Esophagus (tissue), 2 donors: ENCODE measurements around the gene C1QL3. TPM values are rescaled to one million over a fixed set of nuclear protein-coding genes. Genes with fewer than 3 reads are reported as not detected.

Source experiments
- H3K27ac ChIP-seq, 2 donors: one replicate each; pipeline ENCODE4 v1.5.1; 2013; ENCODE audit warnings: low read depth in 2 of 2, mild to moderate bottlenecking in 2 of 2, inconsistent platforms in 1 of 2, low read length in 1 of 2, moderate library complexity in 1 of 2
- H3K27me3 ChIP-seq, 2 donors: one replicate each; pipeline ENCODE4 v1.6.1; 2013; ENCODE audit warnings: low read length in 2 of 2, control low read depth in 1 of 2, mild to moderate bottlenecking in 1 of 2; ENCODE audit not compliant: insufficient read depth in 2 of 2, control insufficient read depth in 1 of 2
- H3K36me3 ChIP-seq, 2 donors: one replicate each; pipeline ENCODE4 v1.6.1; 2013; ENCODE audit warnings: low read length in 1 of 2; ENCODE audit not compliant: control insufficient read depth in 2 of 2, insufficient read depth in 2 of 2
- H3K4me1 ChIP-seq, 2 donors: one replicate each; pipeline ENCODE4 v1.6.1; 2013; ENCODE audit warnings: low read length in 1 of 2; ENCODE audit not compliant: control insufficient read depth in 2 of 2, insufficient read depth in 2 of 2
- H3K4me3 ChIP-seq, 2 donors: one replicate each; pipeline ENCODE4 v1.5.1; 2013; ENCODE audit warnings: low read length in 2 of 2, mild to moderate bottlenecking in 2 of 2, low read depth in 1 of 2, moderate library complexity in 1 of 2
- H3K9me3 ChIP-seq, 2 donors: one replicate each; pipeline ENCODE4 v1.6.1; 2013; ENCODE audit warnings: mild to moderate bottlenecking in 2 of 2, low read depth in 1 of 2, low read length in 1 of 2, moderate library complexity in 1 of 2; ENCODE audit not compliant: control insufficient read depth in 2 of 2, insufficient read depth in 1 of 2
- WGBS, 2 donors: extraction: QIAGEN DNeasy Blood & Tissue Kit; methylation state at CpG; one replicate each; pipeline ENCODE4 v1.1.7; 2013; 5-methylcytosine and 5-hydroxymethylcytosine counted together
- polyA plus RNA-seq, 2 donors: library from polyadenylated mRNA; stranded (reverse); fragments of 200-250 nt; gene quantifications; one replicate each; pipeline ENCODE4 v1.2.3, GENCODE V29; 2013
- donor health status: healthy with polysubstance abuse.
- donor health status: Bipolar disorder and iron deficiency.

C1QL3 gene
- polyA plus RNA-seq, 2 donors = not detected

- Histone ChIP-seq H3K4me1 (no peaks in the 10 kb centered on the region), H3K27ac (no peak overlapping the region), H3K36me3 (no peaks in the 10 kb centered on the region), H3K4me3 (no peak overlapping the region), H3K9me3 (peaks cover 0 to 2% of the 10 kb centered on the region in 2 donors), H3K27me3 (no peaks in the 10 kb centered on the region)
- 77 to 83% methylated on average over 1 of the region's 1 CpG for WGBS, 2 donors
These were observed 43.9 kb downstream of the C1QL3 start for GRCh38 chr10:16477757-16478156.

GRCh38 chr10:16472828-16473227 lies 48.9 kb downstream of the C1QL3 start:
- Histone ChIP-seq H3K9me3 (peaks cover 0 to 2% of the 10 kb centered on the region in 2 donors), H3K27me3 (no peaks in the 10 kb centered on the region), H3K4me3 (no peak overlapping the region), H3K27ac (no peak overlapping the region), H3K4me1 (no peaks in the 10 kb centered on the region), H3K36me3 (no peaks in the 10 kb centered on the region)
- 88 to 89% methylated on average over 3 of the region's 3 CpGs for WGBS, 2 donors

GRCh38 chr10:16470747-16471146 lies 50.9 kb downstream of the C1QL3 start:
- no peaks in the 10 kb centered on the region for H3K9me3 ChIP-seq
- H3K27ac ChIP-seq = no peak overlapping the region
- no peak overlapping the region for H3K4me3 ChIP-seq
- 82 to 85% methylated on average over 5 of the region's 5 CpGs for WGBS, 2 donors
- no peaks in the 10 kb centered on the region for H3K4me1 ChIP-seq
- H3K27me3 ChIP-seq = no peaks in the 10 kb centered on the region
- no peaks in the 10 kb centered on the region for H3K36me3 ChIP-seq

- 89 to 97% methylated on average over 1 of the region's 1 CpG for WGBS, 2 donors
- no peaks in the 10 kb centered on the region for H3K27me3 ChIP-seq
- H3K36me3 ChIP-seq = no peaks in the 10 kb centered on the region
- H3K27ac ChIP-seq = no peak overlapping the region
- H3K4me1 ChIP-seq = no peaks in the 10 kb centered on the region
- no peaks in the 10 kb centered on the region for H3K9me3 ChIP-seq
- no peak overlapping the region for H3K4me3 ChIP-seq
These were observed 55.7 kb downstream of the C1QL3 start for GRCh38 chr10:16466001-16466400.

Other genes starting within 250 kb of the C1QL3 start
- gene PTER, start 84.9 kb downstream of the C1QL3 start, polyA plus RNA-seq = 1 to 10 TPM; 1.8 to 4.0 TPM